Ishikawa (cell line): Measurements from ENCODE around the gene CREB3L2.

Experiments
- CEBPB ChIP-seq: IDR thresholded peaks from 2 replicates; pipeline ENCODE4 v1.6.1; 2012
- CREB1 ChIP-seq: IDR thresholded peaks from 2 replicates; pipeline ENCODE4 v1.6.1; 2012; ENCODE audit warnings: low read depth
- EGR1 ChIP-seq: IDR thresholded peaks from 2 replicates; pipeline ENCODE4 v1.6.1; 2012
- EP300 ChIP-seq: IDR thresholded peaks from 2 replicates; pipeline ENCODE4 v1.6.1; 2012; ENCODE audit warnings: borderline replicate concordance
- FOXM1 ChIP-seq: IDR thresholded peaks from 2 replicates; pipeline ENCODE4 v1.6.1; 2012; ENCODE audit warnings: low read depth, borderline replicate concordance
- RAD21 ChIP-seq: IDR thresholded peaks from 2 replicates; pipeline ENCODE4 v1.6.1; 2012; ENCODE audit warnings: low read depth
- TAF1 ChIP-seq: IDR thresholded peaks from 2 replicates; pipeline ENCODE4 v1.6.1; 2012; ENCODE audit warnings: low read depth, mild to moderate bottlenecking
- TCF12 ChIP-seq: IDR thresholded peaks from 2 replicates; pipeline ENCODE4 v1.6.1; 2012; ENCODE audit warnings: low read depth
- TEAD4 ChIP-seq: IDR thresholded peaks from 2 replicates; pipeline ENCODE4 v1.6.1; 2012
- YY1 ChIP-seq: IDR thresholded peaks from 2 replicates; pipeline ENCODE4 v1.6.1; 2012; ENCODE audit warnings: low read depth
- ZBTB7A ChIP-seq: IDR thresholded peaks from 2 replicates; pipeline ENCODE4 v1.6.1; 2012; ENCODE audit warnings: low read depth
- TF ChIP-seq, protein P1 (sequence below): IDR thresholded peaks from 2 replicates; pipeline ENCODE4 v1.6.1; 2012
- TF ChIP-seq, protein P2 (sequence below): IDR thresholded peaks from 2 replicates; pipeline ENCODE4 v1.6.1; 2012; ENCODE audit warnings: low read depth, mild to moderate bottlenecking
- TF ChIP-seq, protein P3 (sequence below): IDR thresholded peaks from 2 replicates; pipeline ENCODE4 v1.6.1; 2012

GRCh38 chr7:137927386-137927785 lies 74.5 kb downstream of the CREB3L2 start:
- TF ChIP-seq EP300 (no peak), FOXM1 (no peak), CREB1 (no peak), ZBTB7A (no peak), YY1 (no peak), TAF1 (no peak), TCF12 (no peak), RAD21 (no peak), TEAD4 (no peak), CEBPB (no peak), EGR1 (no peak)
- TF ChIP-seq, protein P1, sequence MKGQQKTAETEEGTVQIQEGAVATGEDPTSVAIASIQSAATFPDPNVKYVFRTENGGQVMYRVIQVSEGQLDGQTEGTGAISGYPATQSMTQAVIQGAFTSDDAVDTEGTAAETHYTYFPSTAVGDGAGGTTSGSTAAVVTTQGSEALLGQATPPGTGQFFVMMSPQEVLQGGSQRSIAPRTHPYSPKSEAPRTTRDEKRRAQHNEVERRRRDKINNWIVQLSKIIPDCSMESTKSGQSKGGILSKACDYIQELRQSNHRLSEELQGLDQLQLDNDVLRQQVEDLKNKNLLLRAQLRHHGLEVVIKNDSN: no peak
- TF ChIP-seq, protein P2, sequence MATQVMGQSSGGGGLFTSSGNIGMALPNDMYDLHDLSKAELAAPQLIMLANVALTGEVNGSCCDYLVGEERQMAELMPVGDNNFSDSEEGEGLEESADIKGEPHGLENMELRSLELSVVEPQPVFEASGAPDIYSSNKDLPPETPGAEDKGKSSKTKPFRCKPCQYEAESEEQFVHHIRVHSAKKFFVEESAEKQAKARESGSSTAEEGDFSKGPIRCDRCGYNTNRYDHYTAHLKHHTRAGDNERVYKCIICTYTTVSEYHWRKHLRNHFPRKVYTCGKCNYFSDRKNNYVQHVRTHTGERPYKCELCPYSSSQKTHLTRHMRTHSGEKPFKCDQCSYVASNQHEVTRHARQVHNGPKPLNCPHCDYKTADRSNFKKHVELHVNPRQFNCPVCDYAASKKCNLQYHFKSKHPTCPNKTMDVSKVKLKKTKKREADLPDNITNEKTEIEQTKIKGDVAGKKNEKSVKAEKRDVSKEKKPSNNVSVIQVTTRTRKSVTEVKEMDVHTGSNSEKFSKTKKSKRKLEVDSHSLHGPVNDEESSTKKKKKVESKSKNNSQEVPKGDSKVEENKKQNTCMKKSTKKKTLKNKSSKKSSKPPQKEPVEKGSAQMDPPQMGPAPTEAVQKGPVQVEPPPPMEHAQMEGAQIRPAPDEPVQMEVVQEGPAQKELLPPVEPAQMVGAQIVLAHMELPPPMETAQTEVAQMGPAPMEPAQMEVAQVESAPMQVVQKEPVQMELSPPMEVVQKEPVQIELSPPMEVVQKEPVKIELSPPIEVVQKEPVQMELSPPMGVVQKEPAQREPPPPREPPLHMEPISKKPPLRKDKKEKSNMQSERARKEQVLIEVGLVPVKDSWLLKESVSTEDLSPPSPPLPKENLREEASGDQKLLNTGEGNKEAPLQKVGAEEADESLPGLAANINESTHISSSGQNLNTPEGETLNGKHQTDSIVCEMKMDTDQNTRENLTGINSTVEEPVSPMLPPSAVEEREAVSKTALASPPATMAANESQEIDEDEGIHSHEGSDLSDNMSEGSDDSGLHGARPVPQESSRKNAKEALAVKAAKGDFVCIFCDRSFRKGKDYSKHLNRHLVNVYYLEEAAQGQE: no peak
- TF ChIP-seq, protein P3, sequence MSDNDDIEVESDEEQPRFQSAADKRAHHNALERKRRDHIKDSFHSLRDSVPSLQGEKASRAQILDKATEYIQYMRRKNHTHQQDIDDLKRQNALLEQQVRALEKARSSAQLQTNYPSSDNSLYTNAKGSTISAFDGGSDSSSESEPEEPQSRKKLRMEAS: no peak
